ENCODE data around the gene TMEM178A. TPM values are rescaled to one million over a fixed set of nuclear protein-coding genes. Genes with fewer than 3 reads are reported as not detected.

The TMEM178A gene
- total and polyA plus RNA-seq, 3 donors from 2014 or later = 1.9 to 5.7 (median 3.4) TPM

GRCh38 chr2:39629646-39630045 lies 36.1 kb upstream of the TMEM178A start:
- Histone ChIP-seq H3K4me1 (no peaks in the 10 kb centered on the region), H3K36me3 (ENCODE audit: low read depth, missing control alignments) (no peaks in the 10 kb centered on the region), H3K9me3 (no peaks in the 10 kb centered on the region), H3K27ac (no peak overlapping the region), H3K4me3 (no peak overlapping the region), H3K27me3 (no peaks in the 10 kb centered on the region)
- intact Hi-C loops (cut with DNase I; ENCODE audit: low total_unique reads) = no loop called here
- WGBS, 2 donors = 79 to 81% methylated on average over 3 of the region's 3 CpGs
- no peak for DNase-seq
- TF ChIP-seq CTCF (IDR thresholded peaks at IDR 0.05) (no peak), POLR2A (IDR thresholded peaks at IDR 0.05) (no peak)

DNA sequence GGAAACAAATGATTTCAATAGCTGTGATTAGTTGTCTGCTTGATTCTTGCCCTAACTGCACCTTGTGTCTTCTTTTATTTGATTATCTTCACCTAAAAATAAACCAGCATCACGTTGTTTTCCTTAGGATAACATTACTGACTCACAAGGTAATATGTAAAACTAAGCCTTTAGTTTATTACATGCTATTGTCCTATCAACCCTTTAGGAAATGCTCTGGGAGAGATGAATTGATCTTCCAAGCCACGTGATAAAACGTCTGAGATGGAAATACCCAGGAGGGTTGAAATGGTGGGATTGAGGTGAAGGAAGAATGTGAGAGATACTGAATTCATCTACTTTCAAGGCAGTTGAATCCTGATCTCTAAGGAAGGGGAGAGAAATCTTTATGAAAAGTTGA lies 34.5 kb upstream of the TMEM178A start:
- WGBS, 2 donors = 72 to 78% methylated on average over 3 of the region's 3 CpGs
- no peaks in the 10 kb centered on the region for H3K9me3 ChIP-seq
- no peak overlapping the region for H3K27ac ChIP-seq
- H3K27me3 ChIP-seq = no peaks in the 10 kb centered on the region
- TF ChIP-seq CTCF (IDR thresholded peaks at IDR 0.05) (no peak), POLR2A (IDR thresholded peaks at IDR 0.05) (no peak)
- DNase-seq = no peak
- no peaks in the 10 kb centered on the region for H3K36me3 ChIP-seq (ENCODE audit: low read depth, missing control alignments)
- no peak overlapping the region for H3K4me3 ChIP-seq
- intact Hi-C loops (cut with DNase I; ENCODE audit: low total_unique reads) = no loop called here
- no peaks in the 10 kb centered on the region for H3K4me1 ChIP-seq

DNA sequence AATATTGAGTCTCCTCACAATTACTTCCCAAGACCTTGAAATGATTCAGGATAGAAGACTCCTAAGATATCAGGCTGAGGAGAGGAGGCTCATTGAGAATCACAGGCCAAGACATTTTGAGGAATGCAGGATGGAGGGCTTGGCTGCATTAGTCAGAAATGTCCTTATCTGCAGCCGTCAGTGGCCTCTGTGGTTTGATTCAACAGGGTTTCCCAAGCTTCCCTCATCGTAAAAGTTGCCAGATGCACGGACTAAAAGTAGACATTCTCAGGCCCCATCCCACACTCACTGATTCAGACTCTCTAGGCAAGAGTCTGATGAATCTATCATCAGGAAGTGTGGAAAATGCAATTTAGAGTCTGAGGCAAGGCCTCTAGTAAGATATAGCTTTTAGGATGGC lies 34.0 kb upstream of the TMEM178A start:
- DNase-seq = no peak
- Histone ChIP-seq H3K27me3 (no peaks in the 10 kb centered on the region), H3K4me1 (no peaks in the 10 kb centered on the region), H3K4me3 (no peak overlapping the region), H3K36me3 (ENCODE audit: low read depth, missing control alignments) (no peaks in the 10 kb centered on the region), H3K27ac (no peak overlapping the region), H3K9me3 (no peaks in the 10 kb centered on the region)
- TF ChIP-seq CTCF (IDR thresholded peaks at IDR 0.05) (no peak), POLR2A (IDR thresholded peaks at IDR 0.05) (no peak)
- intact Hi-C loops (cut with DNase I; ENCODE audit: low total_unique reads) = no loop called here
- 31 to 43% methylated on average over 3 of the region's 3 CpGs for WGBS, 2 donors

DNA sequence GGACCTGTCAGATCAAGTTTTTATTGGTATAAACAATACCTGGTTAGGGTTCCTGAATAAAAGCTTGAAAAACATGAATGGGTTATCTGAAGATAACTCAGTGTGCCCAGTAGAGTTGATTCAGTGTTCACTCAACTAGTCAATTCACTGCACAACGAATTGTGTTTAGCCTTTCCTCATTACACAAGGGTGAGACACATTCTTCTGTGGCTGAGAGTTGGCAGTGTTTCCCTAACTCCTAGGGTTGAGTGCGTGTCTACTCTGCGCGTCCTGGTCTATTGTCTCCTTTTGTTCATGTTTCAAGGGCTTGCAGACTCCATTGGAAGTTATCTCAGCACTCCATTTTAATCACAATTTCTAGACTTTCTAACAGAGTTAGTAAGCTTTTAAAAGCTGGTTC lies 32.8 kb upstream of the TMEM178A start:
- no peak for DNase-seq
- intact Hi-C loops (cut with DNase I; ENCODE audit: low total_unique reads) = no loop called here
- H3K27me3 ChIP-seq = no peaks in the 10 kb centered on the region
- no peaks in the 10 kb centered on the region for H3K9me3 ChIP-seq
- WGBS, 2 donors = 87 to 92% methylated on average over 4 of the region's 4 CpGs
- TF ChIP-seq POLR2A (IDR thresholded peaks at IDR 0.05) (no peak), CTCF (IDR thresholded peaks at IDR 0.05) (no peak)
- no peak overlapping the region for H3K27ac ChIP-seq
- H3K36me3 ChIP-seq (ENCODE audit: low read depth, missing control alignments) = no peaks in the 10 kb centered on the region
- no peak overlapping the region for H3K4me3 ChIP-seq
- no peaks in the 10 kb centered on the region for H3K4me1 ChIP-seq

DNA sequence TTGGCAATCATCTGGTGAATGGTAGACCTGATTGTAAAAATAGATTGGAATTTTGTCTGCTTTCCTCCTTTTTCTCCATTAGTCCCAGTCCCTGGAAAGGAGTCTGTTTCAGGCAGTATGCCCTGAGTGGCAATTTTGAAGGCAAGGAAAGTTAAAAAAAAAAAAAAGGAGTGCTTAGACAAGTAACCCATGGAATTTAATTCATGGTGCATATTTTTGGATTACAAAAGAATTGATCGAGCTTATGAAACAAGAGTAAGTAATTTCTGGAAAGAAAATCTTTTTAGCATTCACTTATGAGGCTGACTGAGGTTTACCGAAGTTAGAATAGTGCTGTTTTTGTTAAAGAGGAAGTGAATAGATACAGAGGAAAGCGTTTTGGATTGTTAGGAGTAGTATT lies 29.4 kb upstream of the TMEM178A start:
- Histone ChIP-seq H3K4me3 (no peak overlapping the region), H3K27me3 (no peaks in the 10 kb centered on the region), H3K27ac (no peak overlapping the region), H3K4me1 (no peaks in the 10 kb centered on the region), H3K9me3 (no peaks in the 10 kb centered on the region), H3K36me3 (ENCODE audit: low read depth, missing control alignments) (no peaks in the 10 kb centered on the region)
- WGBS, 2 donors = 85 to 92% methylated on average over 3 of the region's 3 CpGs
- no peak for DNase-seq
- no peak for TF ChIP-seq POLR2A (IDR thresholded peaks at IDR 0.05)
- no peak for TF ChIP-seq CTCF (IDR thresholded peaks at IDR 0.05)
- intact Hi-C loops (cut with DNase I; ENCODE audit: low total_unique reads) = no loop called here
